ENCODE results near the gene LCN6.
"Not testable (repeated sequence)": the region's sequence is repeated elsewhere in the genome, so short reads cannot be mapped to it uniquely, and the experiment has no call there.

The LCN6 gene

DNA sequence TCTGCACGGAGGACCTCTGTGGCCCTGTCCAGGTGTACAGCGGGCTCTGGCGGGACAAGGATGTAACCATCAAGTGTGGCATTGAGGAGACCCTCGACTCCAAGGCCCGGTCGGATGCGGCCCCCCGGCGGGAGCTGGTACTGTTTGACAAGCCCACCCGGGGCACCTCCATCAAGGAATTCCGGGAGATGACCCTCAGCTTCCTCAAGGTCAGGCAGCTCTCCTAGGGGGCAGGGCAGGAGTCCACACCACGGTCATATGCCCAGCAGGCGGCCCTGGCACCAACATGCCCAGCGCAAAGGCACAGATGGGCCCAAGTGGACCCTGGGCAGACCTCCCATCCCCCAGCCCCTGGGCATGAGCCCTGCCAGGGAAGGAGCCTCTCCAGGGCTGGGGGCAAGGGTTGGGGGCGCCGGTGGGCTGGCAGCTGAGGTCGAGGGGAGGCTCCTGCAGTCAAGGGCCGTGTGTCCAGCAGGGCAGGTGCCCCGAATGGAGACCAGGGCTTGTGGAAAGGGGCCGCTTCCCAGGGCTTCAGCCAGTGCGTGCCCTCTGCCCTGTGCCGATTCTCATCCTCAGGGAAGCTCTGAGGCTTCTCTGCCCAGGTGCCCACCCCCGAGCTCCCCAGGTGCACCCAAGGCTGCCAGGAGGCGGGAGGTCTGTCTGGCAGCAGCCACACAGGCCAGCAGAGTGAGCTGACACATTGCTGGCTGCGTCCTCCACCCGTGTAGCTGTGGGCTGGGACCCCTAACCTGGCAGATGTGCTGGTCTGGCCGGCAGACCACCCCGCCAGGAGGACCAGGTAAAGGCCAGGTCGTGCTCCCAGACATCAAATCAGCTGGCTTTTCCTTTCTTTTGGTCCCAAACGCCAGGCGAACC lies 26.0 kb downstream of the LCN6 start:
- no peak for DNase-seq

DNA sequence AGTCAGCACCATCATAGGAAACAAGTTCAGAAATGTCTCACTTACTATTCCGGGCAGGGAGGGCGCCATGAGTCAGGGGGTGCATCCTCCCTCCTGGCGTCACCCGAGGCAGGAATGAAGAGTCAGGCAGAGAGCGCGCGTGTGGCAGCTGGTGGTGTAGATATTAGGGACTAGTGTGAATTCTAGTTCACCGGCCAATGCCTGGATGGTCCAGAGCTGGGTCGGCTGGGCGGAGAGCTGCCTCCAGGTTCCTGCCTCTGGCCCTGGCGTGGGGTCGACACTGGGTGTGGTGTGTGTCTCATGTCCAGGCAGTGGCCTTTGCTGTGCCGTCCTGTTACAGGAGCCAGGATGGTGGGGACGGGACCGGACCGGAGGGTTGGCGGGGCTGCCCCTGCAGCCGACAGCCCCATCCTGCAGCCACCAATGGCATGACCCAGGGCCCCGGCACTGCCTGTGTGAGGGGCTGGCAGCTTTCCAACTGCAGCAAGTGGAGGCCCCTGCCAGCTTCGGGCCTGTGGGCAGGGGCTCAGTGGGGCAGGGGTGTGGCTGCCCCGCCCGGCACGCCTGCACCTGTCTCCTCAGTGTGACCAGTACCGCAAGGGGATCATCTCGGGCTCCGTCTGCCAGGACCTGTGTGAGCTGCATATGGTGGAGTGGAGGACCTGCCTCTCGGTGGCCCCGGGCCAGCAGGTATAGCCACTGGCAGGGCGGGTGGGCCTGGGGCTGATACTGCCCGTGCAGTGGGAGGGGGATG lies 26.8 kb downstream of the LCN6 start:
- DNase-seq = no peak

DNA sequence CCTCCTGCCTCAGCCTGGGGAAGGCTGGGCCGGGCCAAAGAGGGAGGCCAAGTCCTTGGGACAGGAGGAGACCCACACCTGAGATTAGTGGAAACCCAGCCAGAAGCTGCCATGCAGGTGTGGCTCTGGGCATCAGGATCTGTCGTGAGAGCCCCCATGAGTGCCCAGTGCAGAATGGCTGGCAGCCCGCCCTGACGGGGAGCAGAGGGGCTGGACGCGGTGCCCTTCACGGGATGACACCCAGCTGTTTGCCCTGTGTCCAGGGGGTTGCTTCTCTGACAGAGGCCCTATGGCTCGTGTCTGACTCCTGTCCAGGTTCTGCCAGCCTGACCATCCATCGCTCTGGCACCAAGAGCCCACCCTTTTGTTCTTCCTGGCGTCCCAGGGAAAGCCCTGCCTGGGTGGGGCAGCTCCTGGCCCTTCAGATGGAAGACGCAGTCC lies 27.4 kb downstream of the LCN6 start:
- no peak for DNase-seq

DNA sequence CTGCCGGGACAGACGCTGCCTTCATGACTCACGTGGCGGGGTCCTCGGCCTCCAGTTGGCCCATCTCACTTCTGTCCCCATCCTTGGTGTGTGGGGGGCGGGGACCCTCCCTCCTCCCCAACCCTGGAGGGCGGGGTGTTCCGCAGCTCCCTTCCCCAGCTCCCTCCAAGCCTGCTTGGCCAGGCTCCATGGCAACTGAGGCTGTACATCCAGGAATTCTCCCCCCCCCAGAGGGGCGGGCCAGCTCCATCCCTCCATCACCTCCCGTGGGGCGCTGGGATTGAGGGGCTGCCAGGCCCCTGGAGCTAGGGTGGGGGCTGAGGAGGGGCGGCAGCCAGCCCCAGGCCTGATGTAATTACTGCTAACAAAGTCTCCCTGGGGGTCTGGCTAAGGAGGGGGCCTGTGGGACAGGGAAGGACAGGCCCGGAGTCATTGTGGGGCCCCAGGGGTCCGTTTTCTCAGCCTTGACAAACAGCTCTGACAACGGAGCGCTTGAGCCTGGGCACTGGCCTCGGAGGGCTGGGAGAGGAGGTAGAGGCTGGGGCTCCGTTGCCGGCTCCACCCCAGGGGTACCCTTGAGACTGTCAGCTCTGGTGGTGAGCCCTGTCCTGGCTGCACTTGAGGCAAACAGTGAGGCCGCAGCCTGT lies 28.0 kb downstream of the LCN6 start:
- no peak for DNase-seq

DNA sequence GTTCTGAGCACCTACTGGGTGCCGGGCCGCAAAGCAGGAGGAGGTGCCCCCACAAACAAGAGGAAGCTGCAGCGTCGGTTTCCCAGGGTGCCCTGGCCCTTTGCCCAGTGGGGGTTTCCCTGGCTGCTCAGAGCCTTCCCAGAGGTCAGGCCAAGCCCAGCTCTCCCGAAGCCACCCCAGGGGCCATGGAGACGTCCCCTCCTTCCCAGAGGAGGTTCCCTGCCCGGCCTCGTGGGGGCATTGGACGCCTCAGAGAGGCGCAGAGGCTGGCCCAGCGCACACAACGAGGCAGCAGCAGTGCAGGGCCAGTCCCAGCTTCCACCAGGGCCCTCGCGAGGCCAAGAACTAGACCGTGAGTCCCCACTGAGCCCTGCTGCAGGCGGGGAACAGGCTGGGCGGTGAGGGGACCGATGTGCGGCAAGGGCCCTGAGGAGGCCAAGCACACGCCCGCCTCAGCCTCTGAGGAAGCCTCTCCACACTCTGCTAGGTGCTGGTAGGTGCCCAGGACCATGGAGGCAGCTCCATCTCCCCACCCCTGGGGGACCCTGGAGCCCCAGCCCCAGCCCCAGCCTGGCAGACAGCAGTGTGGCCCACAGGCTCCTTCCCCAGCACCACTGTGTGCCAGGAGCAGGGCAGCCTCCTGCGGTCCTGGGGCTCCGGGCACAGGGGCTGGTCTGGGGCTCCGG lies 29.0 kb downstream of the LCN6 start:
- DNase-seq = peak; percentile 18

DNA sequence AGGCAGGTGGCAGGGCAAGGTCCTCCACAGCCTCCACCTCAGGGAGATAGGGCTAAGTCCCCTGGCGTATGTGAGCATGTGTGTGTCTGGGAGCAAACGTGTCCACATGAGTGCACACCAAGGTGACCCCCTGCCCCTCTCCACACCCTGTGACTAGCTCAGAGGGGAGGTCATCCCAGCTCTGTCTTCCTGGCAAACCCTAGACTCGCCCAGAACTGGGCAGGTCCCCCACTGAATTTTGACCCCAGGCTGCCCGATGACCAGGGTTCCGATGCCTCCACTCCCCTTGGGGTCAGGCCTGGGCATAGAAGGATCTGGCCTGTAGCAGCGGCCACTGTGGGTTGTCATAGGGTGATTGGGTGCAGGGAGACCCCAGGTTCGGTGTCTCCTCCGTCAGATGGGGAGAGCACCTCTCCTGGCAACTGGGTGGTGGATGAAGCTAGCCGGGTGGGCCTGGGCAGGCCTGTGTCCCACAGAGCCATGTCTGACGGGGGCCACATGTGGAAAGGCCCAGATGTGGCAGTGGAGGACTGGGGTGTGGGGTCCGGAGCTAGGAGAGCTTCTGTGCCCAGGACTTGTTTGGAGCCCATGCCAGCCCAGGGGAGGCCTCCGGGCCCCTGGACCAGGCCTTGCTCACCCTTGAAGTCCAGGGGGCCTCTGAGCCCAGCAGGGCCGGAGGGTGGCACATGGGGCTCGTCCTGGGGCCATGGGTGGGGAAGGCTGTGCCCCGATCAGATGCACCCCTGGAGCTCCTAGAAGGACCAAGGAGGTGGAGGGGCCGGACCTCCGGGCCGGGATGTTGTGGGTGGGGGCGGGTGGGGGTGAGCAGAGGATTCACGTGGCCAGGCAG lies 29.8 kb downstream of the LCN6 start:
- no peak for DNase-seq

DNA sequence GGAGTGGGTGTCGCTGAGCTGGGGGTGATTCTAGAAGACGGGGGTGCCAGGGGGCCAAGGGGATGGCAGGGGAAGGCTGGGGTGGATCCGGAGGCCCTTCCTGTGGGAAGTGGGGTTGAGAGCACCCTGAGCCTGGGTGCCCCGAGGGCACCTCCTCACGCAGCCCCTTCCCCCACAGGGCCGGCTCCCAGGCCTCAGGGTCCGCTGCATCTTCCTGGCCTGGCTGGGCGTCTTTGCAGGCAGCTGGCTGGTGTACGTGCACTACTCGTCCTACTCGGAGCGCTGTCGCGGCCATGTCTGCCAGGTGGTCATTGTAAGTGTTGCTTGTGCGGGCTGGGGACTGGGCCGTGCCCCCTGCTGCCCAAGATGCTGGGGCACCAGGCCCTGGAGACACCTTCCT lies 30.9 kb downstream of the LCN6 start:
- DNase-seq = no peak

DNA sequence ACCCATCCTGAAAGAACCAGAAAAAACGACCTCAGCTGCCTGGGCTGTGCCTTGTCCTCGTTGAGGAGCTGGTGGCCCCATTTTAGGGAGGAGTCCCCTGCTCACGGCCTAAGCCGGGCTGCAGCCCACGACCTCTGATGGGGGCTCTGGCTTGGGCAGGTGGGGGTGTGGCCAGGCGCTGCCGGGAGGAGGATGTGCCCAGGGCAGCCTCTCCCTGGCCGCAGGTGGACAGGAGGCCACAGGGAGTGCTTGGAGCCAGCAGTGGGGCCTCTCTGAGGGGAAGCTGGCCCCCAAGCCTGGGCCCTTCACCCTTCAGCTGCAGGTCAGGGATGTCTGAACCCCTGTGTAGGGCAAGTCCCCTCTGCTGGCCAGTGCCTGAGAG lies 33.4 kb downstream of the LCN6 start:
- DNase-seq = no peak

DNA sequence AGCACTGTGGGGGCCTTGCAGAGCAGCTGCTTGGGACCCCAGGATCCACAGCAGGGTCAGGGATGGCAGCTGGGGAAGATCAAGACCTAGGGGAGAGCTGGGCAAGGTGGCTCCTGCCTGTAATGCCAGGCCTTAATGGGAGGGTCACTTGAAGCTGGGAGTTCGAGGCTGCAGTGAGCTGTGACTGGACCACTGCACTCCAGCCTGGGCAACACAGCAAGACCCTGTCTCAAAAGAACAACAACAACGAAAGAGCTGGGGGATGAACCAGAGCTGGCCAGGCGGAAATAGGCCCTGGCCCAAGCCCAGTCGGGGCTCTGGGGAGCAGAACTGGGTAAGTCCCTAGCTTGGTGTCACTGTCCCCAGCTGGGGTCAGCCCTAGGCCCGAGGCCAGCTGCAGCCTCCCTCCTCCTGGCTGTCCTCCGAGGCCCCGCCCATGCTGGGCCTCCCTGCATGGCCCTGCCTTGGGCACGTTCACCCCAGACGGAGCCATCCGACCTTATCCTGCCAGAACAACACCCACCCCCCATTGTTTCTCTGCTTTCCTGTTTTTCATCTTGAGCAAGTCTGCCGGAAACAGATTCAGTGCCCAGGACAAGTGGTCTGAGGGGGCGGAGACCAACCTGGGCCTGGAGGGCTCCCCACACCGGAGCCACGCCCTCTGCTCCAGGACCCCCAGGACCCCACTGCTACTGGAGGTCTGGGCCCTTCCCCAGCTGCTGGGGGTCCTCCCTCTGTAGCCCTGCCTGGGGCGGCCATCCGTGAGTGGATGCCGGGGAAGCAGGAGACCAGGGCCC lies 34.0 kb downstream of the LCN6 start:
- DNase-seq = no peak

DNA sequence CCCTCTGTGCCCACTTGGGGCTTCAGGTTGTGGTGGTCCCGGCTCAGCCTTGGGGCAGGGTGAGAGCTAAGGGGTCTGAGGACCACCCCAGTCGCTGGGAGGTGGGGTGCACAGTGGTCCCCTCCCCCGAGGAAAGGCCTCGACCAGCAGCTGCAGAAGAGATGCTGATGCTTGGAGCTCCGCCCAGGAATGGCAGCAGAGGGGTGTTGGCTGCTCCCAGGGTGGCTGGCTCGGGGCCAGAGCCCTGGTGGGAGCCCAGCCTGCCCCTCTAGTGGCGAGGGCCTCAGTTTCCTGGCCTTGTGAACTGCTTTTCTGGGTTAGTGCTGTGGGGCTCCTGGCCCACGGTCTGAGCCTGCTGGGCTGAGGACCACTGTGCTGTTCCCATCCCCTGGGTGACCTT lies 34.8 kb downstream of the LCN6 start:
- DNase-seq = no peak

DNA sequence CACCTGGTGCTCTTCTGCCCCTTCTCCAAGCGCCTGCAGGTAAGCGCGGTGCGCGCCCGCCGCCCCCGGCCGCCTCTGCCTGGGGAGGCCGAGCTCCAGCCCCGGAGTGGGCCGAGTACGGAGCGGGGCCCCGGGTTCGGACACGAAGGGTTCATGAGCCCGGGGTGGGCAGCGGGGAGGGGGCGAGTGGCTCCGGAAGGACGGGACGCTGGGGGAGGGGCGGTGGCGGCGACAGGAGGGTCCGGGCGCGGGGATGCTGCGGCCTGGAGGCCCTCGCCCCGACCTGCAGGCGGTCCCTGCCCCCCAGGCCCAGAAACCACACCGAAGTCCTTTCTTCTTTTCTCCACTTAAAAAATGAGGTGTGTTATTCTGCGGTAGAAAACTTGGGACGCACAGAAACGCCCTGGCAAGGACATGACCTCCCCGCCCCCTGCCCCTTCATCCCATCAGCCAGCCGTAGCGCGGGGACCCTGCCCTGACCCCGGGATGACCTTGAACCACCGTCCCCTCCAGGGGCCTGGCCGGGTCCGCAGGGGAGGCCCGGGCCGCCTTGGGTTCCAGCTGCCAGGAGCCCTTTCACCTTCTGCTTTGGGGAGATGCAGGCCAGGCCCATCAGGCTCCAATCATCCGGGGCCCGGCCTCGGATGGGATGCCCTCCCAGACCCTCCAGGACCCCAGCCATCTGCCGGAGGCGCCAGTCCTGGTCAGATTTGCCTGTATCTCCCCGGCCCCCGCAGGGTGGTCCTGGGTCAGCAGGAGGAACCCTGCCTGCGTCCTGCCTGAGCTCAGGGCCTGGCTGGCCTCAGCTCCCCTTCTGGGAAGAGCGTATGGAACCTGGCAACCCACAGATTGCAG lies 35.4 kb downstream of the LCN6 start:
- no peak for DNase-seq

DNA sequence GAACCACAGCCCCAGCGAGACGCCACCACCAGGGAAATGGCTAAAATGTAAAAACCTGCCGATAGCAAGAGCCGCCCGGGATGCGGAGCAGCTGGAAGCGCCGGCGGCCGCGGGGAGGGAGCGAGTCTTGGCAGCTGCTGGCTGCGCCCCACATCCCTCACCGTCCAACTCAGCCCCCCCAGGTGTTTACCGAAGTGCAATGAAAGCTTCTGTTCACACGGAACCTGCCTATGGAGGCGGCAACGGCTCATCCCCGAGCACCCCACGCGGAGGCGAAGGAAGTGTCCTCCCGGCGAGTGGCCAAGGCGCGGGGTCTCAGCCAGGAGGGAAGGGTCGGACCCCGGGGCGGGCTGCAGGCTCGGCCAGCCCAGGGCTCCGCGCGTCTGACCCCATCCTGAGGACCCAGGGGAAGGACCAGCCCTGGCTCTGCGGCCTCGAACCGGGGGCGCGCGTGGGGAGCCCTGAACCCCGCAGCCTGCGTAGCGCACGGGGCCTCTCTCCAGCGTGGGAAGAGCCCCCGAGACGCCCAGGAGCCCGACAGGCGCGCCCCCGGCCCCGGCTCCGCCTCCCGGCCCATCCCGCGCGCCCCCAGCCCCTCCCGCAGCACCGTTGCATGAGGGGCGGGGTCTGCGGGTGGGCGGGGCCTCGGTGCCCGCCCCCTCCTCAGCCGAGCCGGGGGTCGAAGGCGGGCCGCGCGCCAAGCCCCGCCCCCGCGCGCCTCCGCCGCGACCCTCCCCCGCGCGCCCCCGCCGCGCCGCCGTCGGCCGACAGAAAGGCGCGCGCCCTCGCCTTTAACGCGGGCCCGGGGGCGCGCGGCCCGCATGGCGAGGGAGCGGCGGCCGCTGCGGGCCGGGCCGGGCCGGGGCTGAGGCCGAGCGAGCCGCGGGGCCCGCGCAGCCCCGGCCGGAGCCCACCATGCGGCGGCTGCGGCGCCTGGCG lies 36.3 kb downstream of the LCN6 start, which contains the start of gene DIPK1B:
DIPK1B (plus strand) TSS at position 822 of the 939 bp plus-strand sequence; CDS start at position 916, 94 bp downstream.
- no peak for DNase-seq

DNA sequence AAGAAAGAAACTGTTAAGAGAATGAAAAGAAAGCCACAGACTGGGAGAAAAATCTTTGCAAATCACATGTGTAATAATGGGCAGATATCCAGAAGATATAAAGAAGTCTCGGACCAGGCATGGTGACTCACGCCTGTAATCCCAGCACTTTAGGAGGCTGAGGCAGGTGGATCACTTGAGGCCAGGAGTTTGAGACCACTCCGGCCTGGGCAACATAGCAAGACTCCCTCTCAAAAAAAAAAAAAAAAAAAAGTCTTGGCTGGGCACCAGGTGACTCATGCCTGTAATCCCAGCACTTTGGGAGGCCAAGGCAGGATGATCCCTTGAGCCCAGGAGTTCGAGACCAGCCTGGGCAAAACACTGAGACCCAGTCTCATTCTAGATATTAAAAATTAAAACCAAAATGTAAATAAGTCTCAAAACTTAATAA lies 37.1 kb downstream of the LCN6 start:
- DNase-seq = not testable (repeated sequence)

DNA sequence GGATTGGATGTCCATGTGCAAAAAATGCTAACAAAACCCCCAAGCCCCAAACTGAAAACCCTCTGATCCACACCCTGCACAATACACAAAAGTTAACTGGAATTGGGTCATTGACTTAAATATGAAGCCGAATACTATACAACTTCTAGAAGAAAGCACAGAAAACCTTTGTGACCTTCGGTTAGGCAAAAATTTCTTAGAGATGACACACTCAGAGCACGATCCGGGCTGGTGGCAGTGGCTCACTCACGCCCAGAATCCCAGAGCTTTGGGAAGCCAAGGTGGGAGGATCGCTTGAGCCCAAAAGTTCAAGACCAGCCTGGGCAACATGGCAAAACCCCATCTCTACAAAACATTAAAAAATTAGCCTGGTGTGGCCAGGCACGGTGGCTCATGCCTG lies 37.8 kb downstream of the LCN6 start:
- DNase-seq = no peak

DNA sequence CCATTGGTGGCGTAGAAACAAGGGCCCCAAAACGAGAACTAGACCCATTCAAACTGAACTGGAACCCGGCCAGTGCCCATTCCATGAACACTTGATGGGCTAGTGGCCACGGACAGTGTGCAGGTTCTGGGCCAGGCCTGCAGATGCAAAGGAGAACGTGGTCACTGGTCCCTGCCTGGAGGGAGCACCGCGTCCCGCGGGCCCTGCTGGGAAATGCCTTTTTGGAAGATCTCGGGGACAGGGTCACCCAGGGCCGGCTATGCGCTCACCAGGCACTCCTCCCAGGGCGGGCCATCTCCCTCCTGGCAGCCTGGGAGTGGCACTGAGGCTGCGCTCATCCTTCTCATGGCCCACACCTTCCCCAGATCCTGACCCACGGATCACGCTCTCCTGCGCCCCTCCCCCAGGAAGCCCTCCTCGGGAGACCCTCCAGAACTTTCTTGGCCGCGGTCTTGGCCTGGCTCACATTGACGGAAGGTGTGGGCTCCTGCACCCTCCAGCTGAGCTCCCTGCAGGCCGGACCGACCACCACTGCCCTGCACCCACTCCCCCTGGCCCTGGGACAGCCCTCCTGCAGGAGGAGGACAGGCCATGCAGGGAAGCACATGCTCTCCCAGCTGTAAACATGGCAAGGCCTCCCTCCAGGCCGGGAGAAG lies 38.7 kb downstream of the LCN6 start:
- no peak for DNase-seq

DNA sequence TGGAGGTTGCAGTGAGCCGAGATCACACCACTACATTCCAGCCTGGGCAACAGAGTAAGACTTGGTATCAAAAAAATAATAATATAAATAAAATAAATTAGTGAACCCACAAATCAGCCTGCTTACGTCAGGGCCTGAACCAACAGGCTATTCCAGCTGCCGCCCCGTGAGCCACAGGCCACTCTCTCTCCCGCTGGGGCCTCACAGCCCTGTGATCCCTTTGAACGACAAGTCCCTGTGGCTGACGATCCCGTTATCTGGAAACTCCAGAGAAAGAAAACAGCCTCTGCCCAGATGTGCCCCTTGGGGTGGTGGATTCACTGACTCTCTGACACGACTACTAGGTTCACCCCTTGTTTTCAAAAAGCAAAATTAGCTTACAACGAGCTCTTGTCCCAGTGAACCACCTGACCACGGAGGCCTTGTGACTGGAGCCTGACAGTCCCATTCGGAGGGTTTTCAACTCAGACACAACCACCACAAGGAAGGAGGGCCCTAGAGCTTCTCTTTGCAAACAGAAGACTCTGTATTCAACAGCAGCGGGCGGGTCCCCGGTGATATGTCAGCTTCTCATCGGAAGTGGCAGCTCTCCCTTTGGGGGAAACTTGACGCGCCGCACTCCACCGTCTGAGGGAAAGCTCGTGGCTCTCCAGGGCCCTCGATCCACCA lies 40.3 kb downstream of the LCN6 start:
- DNase-seq = no peak

DNA sequence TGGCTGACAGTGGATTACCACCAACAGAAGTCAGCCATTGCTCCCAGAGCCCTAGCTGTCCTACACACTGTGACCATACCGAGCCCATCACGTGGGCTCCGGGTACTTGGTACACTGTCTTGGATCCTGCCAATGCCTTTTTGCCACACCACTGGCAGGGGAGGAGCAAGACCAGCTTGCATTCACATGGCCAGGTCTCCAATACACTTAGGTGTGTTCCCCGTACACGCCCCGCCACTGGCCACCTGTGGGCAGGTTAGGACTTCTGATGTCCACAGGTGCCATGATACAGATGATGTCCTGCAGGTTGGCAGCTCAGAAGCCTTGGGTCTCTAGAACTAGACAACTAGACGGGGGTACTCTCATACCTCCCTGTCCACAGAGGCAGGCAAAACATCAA lies 41.3 kb downstream of the LCN6 start:
- no peak for DNase-seq

DNA sequence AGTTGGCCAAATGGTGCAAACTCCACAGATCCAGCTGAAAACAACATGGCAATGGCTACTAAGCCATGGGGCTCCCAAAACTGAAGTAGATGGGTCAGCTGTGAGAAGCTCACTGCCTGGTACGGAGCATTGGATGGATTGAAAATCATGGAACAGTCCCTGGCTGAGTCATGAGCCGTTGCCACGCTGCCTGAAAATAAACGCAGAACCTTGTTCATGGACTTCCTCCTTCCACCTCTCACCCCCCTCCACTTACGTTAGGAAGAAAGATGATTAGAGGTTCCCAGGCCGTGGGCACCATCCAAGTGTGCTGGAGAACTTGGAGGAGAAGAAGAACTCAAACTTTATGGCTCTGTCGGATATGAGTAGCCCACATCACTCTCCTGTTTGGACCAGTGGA lies 42.8 kb downstream of the LCN6 start:
- DNase-seq = no peak
